HG02970 (cell line): ENCODE measurements around the gene ZNF18.
A peak's percentile ranks its signal among the peaks of the same experiment; 100 is the strongest.

Source experiments
- ATAC-seq: cut with Tn5 transposase; IDR thresholded peaks from one replicate; pipeline ENCODE4 v1.9.1; 2021; ENCODE audit warnings: mild to moderate bottlenecking, moderate library complexity, moderate number of reproducible peaks; ENCODE audit not compliant: unreplicated experiment, low FRiP score

Gene ZNF18

GRCh38 chr17:11997147-11997971, at the start of gene ZNF18:
ZNF18 (minus strand) TSS chr17:11997475; CDS start chr17:11992829, 4,646 bp downstream.
- ATAC-seq, result peak; percentile 97

GRCh38 chr17:12046786-12047185, 49.5 kb upstream of the ZNF18 start:
- ATAC-seq, result no peak

GRCh38 chr17:12043702-12044101, 46.4 kb upstream of the ZNF18 start:
- no peak for ATAC-seq

GRCh38 chr17:12041312-12041711, 44.0 kb upstream of the ZNF18 start:
- ATAC-seq, result no peak

- no peak for ATAC-seq
Measured at GRCh38 chr17:12040478-12040877, 43.2 kb upstream of the ZNF18 start.

GRCh38 chr17:12037970-12038369, 40.7 kb upstream of the ZNF18 start:
- ATAC-seq, result no peak

GRCh38 chr17:12035673-12036072, 38.4 kb upstream of the ZNF18 start:
- no peak for ATAC-seq

GRCh38 chr17:12034538-12034937, 37.3 kb upstream of the ZNF18 start:
- no peak for ATAC-seq

- ATAC-seq, result no peak
Measured at GRCh38 chr17:12028611-12029010, 31.3 kb upstream of the ZNF18 start.

GRCh38 chr17:12027658-12028057, 30.4 kb upstream of the ZNF18 start:
- ATAC-seq, result no peak

GRCh38 chr17:12024327-12024726, 27.1 kb upstream of the ZNF18 start:
- no peak for ATAC-seq

GRCh38 chr17:12022310-12022709, 25.0 kb upstream of the ZNF18 start:
- no peak for ATAC-seq

- ATAC-seq, result no peak
Measured at GRCh38 chr17:12021623-12022140, 24.4 kb upstream of the ZNF18 start.

- peak; percentile 92 for ATAC-seq
Measured at GRCh38 chr17:12020642-12021622, 23.7 kb upstream of the ZNF18 start, which contains the start of gene MAP2K4. MAP2K4 (plus strand) TSS chr17:12020877; CDS start chr17:12020887, 10 bp downstream.

- no peak for ATAC-seq
Measured at GRCh38 chr17:12007466-12007865, 10.2 kb upstream of the ZNF18 start.

- no peak for ATAC-seq
Measured at GRCh38 chr17:11999696-12000095, 2.4 kb upstream of the ZNF18 start.

- no peak for ATAC-seq
Measured at GRCh38 chr17:11997972-11998233, 628 bp upstream of the ZNF18 start.

- ATAC-seq, result peak; percentile 28
Measured at GRCh38 chr17:11996722-11997146, 541 bp downstream of the ZNF18 start.

GRCh38 chr17:11991461-11991860, 5.8 kb downstream of the ZNF18 start:
- ATAC-seq, result no peak

- ATAC-seq, result no peak
Measured at GRCh38 chr17:11990363-11990983, 6.8 kb downstream of the ZNF18 start.

GRCh38 chr17:11986942-11987329, 10.3 kb downstream of the ZNF18 start:
- no peak for ATAC-seq
